22Rv1 (cell line): Measurements from ENCODE around the gene NRIP1.

Source experiments
- CTCF ChIP-seq: fragments of 450-650 bp; IDR thresholded peaks from 2 replicates; pipeline ENCODE4 v1.5.1; 2017; ENCODE audit warnings: mild to moderate bottlenecking
- ZFX ChIP-seq: fragments of 450-650 bp; IDR thresholded peaks from 2 replicates; pipeline ENCODE4 v1.6.1; 2017; ENCODE audit warnings: antibody characterized with exemption, borderline replicate concordance

DNA sequence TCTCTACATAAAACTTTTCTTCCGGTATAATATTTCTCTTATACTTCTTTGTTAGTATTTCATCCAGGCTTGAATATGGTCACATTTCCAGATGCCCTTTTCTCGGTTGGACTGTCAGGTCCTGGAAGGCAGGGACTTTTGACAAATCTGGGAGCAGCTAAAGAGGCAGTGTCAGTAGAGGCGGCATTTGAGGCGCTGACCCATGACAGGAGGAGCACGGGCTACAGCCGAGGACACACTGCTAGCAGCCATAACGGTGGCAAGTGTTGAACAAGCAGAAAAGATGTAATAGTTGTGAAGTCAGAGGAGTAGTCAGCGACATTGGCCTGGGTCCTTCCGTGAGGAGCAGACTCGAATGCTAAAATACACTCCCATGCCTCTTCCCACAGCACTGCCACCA is 14.5 kb upstream of the NRIP1 start:
- TF ChIP-seq CTCF: no peak
- no peak for TF ChIP-seq ZFX
